K562 (cell line): Measurements from ENCODE around the gene ODF2. TPM values are rescaled to one million over a fixed set of nuclear protein-coding genes. Genes with fewer than 3 reads are reported as not detected.

Experiments
- ATF6 ChIP-seq: sonication (generic); formaldehyde crosslinking; IDR thresholded peaks from 2 replicates; pipeline ENCODE4 v1.4.0; 2020; ENCODE audit warnings: mild to moderate bottlenecking, missing genetic modification reagents
- BDP1 ChIP-seq: IDR thresholded peaks from 3 replicates; pipeline ENCODE4 v1.6.1; 2011; ENCODE audit not compliant: insufficient read length, insufficient read depth
- BRD9 ChIP-seq: fragments of 450-650 bp; IDR thresholded peaks from 2 replicates; pipeline ENCODE4 v1.6.1; 2018; ENCODE audit warnings: low read depth; ENCODE audit not compliant: partially characterized antibody
- NCOA6 ChIP-seq: fragments of 450-650 bp; IDR thresholded peaks from 2 replicates; pipeline ENCODE4 v1.6.1; 2017; ENCODE audit warnings: mild to moderate bottlenecking
- PHF20 ChIP-seq: fragments of 450-650 bp; IDR thresholded peaks from 2 replicates; pipeline ENCODE4 v1.6.1; 2018; ENCODE audit not compliant: partially characterized antibody
- POLR2AphosphoS2 ChIP-seq: IDR thresholded peaks from 2 replicates; pipeline ENCODE4 v1.6.1; 2012; ENCODE audit warnings: low read length, improper control_type of control experiment
- SP1 ChIP-seq: sonication (generic); formaldehyde crosslinking; IDR thresholded peaks from 2 replicates; pipeline ENCODE4 v1.8.1; 2022; ENCODE audit warnings: mild to moderate bottlenecking, missing genetic modification reagents
- ZFP1 ChIP-seq: fragments of 450-650 bp; formaldehyde crosslinking; IDR thresholded peaks from 2 replicates; pipeline ENCODE4 v1.4.0; 2020; ENCODE audit warnings: mild to moderate bottlenecking, mixed read lengths
- polyA plus RNA-seq, 8 experiments: library from polyadenylated mRNA; depleted of rRNA in 4 of 8; stranded (reverse) in 5 of 8; unstranded in 3 of 8; fragments of >200 nt; fragmentation: Nextera tagmentation in 2 of 8; fragmentation: Illumina TruSeq in 1 of 8; extraction: Ambion mirVana in 2 of 8; extraction: Trizol in 1 of 8; gene quantifications; 2 replicates each; pipeline versions ENCODE4 v1.2.1 to v1.2.3, GENCODE V29; 2011 to 2014; ENCODE audit warnings: inconsistent platforms in 1 of 8, missing spikeins in 1 of 8
- total RNA-seq, 7 experiments: library from RNA; depleted of rRNA in 6 of 7; stranded (reverse); fragments of >200 nt in 6 of 7; fragmentation: Illumina TruSeq in 2 of 7; extraction: Trizol in 2 of 7; gene quantifications; 2 replicates each; pipeline versions ENCODE4 v1.2.1 to v1.2.3, GENCODE V29; 2011 to 2021; ENCODE audit warnings: low replicate concordance in 1 of 7
- TF ChIP-seq, protein P1 (sequence below): fragments of 200-600 bp; sonication (generic); IDR thresholded peaks from one replicate; pipeline ENCODE4 v1.6.1; 2012; ENCODE audit warnings: mild to moderate bottlenecking, low read depth, low read length, inconsistent platforms
- TF ChIP-seq, protein P2 (sequence below): sonication (generic); formaldehyde crosslinking; IDR thresholded peaks from 2 replicates; pipeline ENCODE4 v1.8.0; 2022; ENCODE audit warnings: missing genetic modification reagents, mild to moderate bottlenecking, borderline replicate concordance
- TF ChIP-seq, protein P3 (sequence below): fragments of 450-650 bp; formaldehyde crosslinking; IDR thresholded peaks from 2 replicates; pipeline ENCODE4 v1.4.0; 2020; ENCODE audit warnings: mild to moderate bottlenecking, moderate library complexity

ODF2 gene
- total and polyA plus RNA-seq, 9 of the 15 experiments (the other 6 are each of a cell fraction or from before 2014, with no cell fraction given): 16.5 to 83.2 (median 69.7) TPM

- TF ChIP-seq, protein P1, sequence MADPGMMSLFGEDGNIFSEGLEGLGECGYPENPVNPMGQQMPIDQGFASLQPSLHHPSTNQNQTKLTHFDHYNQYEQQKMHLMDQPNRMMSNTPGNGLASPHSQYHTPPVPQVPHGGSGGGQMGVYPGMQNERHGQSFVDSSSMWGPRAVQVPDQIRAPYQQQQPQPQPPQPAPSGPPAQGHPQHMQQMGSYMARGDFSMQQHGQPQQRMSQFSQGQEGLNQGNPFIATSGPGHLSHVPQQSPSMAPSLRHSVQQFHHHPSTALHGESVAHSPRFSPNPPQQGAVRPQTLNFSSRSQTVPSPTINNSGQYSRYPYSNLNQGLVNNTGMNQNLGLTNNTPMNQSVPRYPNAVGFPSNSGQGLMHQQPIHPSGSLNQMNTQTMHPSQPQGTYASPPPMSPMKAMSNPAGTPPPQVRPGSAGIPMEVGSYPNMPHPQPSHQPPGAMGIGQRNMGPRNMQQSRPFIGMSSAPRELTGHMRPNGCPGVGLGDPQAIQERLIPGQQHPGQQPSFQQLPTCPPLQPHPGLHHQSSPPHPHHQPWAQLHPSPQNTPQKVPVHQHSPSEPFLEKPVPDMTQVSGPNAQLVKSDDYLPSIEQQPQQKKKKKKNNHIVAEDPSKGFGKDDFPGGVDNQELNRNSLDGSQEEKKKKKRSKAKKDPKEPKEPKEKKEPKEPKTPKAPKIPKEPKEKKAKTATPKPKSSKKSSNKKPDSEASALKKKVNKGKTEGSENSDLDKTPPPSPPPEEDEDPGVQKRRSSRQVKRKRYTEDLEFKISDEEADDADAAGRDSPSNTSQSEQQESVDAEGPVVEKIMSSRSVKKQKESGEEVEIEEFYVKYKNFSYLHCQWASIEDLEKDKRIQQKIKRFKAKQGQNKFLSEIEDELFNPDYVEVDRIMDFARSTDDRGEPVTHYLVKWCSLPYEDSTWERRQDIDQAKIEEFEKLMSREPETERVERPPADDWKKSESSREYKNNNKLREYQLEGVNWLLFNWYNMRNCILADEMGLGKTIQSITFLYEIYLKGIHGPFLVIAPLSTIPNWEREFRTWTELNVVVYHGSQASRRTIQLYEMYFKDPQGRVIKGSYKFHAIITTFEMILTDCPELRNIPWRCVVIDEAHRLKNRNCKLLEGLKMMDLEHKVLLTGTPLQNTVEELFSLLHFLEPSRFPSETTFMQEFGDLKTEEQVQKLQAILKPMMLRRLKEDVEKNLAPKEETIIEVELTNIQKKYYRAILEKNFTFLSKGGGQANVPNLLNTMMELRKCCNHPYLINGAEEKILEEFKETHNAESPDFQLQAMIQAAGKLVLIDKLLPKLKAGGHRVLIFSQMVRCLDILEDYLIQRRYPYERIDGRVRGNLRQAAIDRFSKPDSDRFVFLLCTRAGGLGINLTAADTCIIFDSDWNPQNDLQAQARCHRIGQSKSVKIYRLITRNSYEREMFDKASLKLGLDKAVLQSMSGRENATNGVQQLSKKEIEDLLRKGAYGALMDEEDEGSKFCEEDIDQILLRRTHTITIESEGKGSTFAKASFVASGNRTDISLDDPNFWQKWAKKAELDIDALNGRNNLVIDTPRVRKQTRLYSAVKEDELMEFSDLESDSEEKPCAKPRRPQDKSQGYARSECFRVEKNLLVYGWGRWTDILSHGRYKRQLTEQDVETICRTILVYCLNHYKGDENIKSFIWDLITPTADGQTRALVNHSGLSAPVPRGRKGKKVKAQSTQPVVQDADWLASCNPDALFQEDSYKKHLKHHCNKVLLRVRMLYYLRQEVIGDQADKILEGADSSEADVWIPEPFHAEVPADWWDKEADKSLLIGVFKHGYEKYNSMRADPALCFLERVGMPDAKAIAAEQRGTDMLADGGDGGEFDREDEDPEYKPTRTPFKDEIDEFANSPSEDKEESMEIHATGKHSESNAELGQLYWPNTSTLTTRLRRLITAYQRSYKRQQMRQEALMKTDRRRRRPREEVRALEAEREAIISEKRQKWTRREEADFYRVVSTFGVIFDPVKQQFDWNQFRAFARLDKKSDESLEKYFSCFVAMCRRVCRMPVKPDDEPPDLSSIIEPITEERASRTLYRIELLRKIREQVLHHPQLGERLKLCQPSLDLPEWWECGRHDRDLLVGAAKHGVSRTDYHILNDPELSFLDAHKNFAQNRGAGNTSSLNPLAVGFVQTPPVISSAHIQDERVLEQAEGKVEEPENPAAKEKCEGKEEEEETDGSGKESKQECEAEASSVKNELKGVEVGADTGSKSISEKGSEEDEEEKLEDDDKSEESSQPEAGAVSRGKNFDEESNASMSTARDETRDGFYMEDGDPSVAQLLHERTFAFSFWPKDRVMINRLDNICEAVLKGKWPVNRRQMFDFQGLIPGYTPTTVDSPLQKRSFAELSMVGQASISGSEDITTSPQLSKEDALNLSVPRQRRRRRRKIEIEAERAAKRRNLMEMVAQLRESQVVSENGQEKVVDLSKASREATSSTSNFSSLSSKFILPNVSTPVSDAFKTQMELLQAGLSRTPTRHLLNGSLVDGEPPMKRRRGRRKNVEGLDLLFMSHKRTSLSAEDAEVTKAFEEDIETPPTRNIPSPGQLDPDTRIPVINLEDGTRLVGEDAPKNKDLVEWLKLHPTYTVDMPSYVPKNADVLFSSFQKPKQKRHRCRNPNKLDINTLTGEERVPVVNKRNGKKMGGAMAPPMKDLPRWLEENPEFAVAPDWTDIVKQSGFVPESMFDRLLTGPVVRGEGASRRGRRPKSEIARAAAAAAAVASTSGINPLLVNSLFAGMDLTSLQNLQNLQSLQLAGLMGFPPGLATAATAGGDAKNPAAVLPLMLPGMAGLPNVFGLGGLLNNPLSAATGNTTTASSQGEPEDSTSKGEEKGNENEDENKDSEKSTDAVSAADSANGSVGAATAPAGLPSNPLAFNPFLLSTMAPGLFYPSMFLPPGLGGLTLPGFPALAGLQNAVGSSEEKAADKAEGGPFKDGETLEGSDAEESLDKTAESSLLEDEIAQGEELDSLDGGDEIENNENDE: no peak
- TF ChIP-seq, protein P2, sequence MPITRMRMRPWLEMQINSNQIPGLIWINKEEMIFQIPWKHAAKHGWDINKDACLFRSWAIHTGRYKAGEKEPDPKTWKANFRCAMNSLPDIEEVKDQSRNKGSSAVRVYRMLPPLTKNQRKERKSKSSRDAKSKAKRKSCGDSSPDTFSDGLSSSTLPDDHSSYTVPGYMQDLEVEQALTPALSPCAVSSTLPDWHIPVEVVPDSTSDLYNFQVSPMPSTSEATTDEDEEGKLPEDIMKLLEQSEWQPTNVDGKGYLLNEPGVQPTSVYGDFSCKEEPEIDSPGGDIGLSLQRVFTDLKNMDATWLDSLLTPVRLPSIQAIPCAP (CRISPR knock-in tag): no peak
- TF ChIP-seq BDP1 (no peak), BRD9 (no peak), PHF20 (no peak), NCOA6 (no peak), ZFP1 (CRISPR knock-in tag) (no peak), POLR2AphosphoS2 (no peak), ATF6 (CRISPR knock-in tag) (no peak), SP1 (CRISPR knock-in tag) (0 out of 2 replicates have a peak, but pooled peaks have one; percentile 33)
- TF ChIP-seq, protein P3, sequence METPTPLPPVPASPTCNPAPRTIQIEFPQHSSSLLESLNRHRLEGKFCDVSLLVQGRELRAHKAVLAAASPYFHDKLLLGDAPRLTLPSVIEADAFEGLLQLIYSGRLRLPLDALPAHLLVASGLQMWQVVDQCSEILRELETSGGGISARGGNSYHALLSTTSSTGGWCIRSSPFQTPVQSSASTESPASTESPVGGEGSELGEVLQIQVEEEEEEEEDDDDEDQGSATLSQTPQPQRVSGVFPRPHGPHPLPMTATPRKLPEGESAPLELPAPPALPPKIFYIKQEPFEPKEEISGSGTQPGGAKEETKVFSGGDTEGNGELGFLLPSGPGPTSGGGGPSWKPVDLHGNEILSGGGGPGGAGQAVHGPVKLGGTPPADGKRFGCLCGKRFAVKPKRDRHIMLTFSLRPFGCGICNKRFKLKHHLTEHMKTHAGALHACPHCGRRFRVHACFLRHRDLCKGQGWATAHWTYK: no peak
Measured at GRCh38 chr9:128419061-128419925, 36.5 kb upstream of the ODF2 start (continued).
